Fibroblast of lung (primary cell): Measurements from ENCODE around the gene KREMEN1. TPM values are rescaled to one million over a fixed set of nuclear protein-coding genes. Genes with fewer than 3 reads are reported as not detected.

ENCODE experiments used
- DNase-seq, 2 donors: peaks; one replicate each; pipeline versions ENCODE4 v3.0.0 to v3.0.0-alpha.2; 2010; ENCODE audit warnings: low read depth in 2 of 2
- H2AFZ ChIP-seq: 2 replicates; pipeline ENCODE4 v1.5.1; 2012; ENCODE audit warnings: low read length, control low read depth, inconsistent platforms
- H3K27ac ChIP-seq: 2 replicates; pipeline ENCODE4 v1.5.1; 2011; ENCODE audit warnings: low read length, control low read depth; ENCODE audit not compliant: insufficient read depth
- H3K27me3 ChIP-seq: 2 replicates; pipeline ENCODE4 v1.5.1; 2011; ENCODE audit warnings: mild to moderate bottlenecking, low read length; ENCODE audit not compliant: control insufficient read depth, insufficient read depth
- H3K36me3 ChIP-seq: 2 replicates; pipeline ENCODE4 v1.5.1; 2011; ENCODE audit warnings: low read length; ENCODE audit not compliant: control insufficient read depth, insufficient read depth
- H3K4me1 ChIP-seq: 2 replicates; pipeline ENCODE4 v1.5.1; 2011; ENCODE audit warnings: low read length; ENCODE audit not compliant: control insufficient read depth, insufficient read depth; ENCODE audit errors: extremely low read depth
- H3K4me2 ChIP-seq: 2 replicates; pipeline ENCODE4 v1.5.1; 2011; ENCODE audit warnings: low read length, control low read depth; ENCODE audit not compliant: insufficient read depth; ENCODE audit errors: extremely low read depth
- H3K4me3 ChIP-seq, 4 experiments: fragments of 200-600 bp in 1 of 4; sonication (generic) in 1 of 4; replicated peaks in 1 of 4; 2 replicates each; pipeline ENCODE4 v1.5.1; 2011 to 2016; ENCODE audit warnings: low read length in 4 of 4, low read depth in 3 of 4, mild to moderate bottlenecking in 3 of 4, control low read depth in 2 of 4, inconsistent platforms in 1 of 4, mixed read lengths in 1 of 4; ENCODE audit not compliant: insufficient read depth in 1 of 4; ENCODE audit errors: control extremely low read depth in 1 of 4
- H3K79me2 ChIP-seq: 2 replicates; pipeline ENCODE4 v1.5.1; 2012; ENCODE audit warnings: mild to moderate bottlenecking, low read length, inconsistent platforms; ENCODE audit not compliant: control insufficient read depth, insufficient read depth
- H3K9ac ChIP-seq: 2 replicates; pipeline ENCODE4 v1.5.1; 2011; ENCODE audit warnings: mild to moderate bottlenecking, low read length, control low read depth; ENCODE audit not compliant: insufficient read depth
- H3K9me3 ChIP-seq: 2 replicates; pipeline ENCODE4 v1.5.1; 2012; ENCODE audit warnings: low read depth, low read length; ENCODE audit not compliant: control insufficient read depth, insufficient read depth
- H4K20me1 ChIP-seq: 2 replicates; pipeline ENCODE4 v1.5.1; 2011; ENCODE audit warnings: low read length; ENCODE audit not compliant: control insufficient read depth, insufficient read depth; ENCODE audit errors: extremely low read depth
- CTCF ChIP-seq, 2 donors: IDR thresholded peaks in 1 of 2; conservative IDR thresholded peaks in 1 of 2; 1 replicate in 1 of 2; 2 replicates in 1 of 2; pipeline ENCODE4 v1.5.1; 2011 to 2012; ENCODE audit warnings: low read length in 2 of 2, control low read depth in 1 of 2, inconsistent platforms in 1 of 2, low read depth in 1 of 2, mild to moderate bottlenecking in 1 of 2
- EZH2 ChIP-seq: IDR thresholded peaks from 2 replicates; pipeline ENCODE4 v1.5.1; 2012; ENCODE audit warnings: low read length, control low read depth, mild to moderate bottlenecking; ENCODE audit errors: missing control alignments
- polyA plus RNA-seq, 2 donors: library from polyadenylated mRNA; depleted of rRNA in 1 of 2; stranded (reverse) in 1 of 2; unstranded in 1 of 2; fragments of >200 nt; gene quantifications; 2 replicates each; pipeline ENCODE4 v1.2.1, GENCODE V29; 2011 to 2012; ENCODE audit warnings: missing spikeins in 1 of 2
- total RNA-seq: library from RNA; depleted of rRNA; stranded (reverse); fragments of >200 nt; gene quantifications from 2 replicates; pipeline ENCODE4 v1.2.1, GENCODE V29; 2014

KREMEN1 gene
- total and polyA plus RNA-seq, 2 donors (not counting 1 experiment from before 2014, with no cell fraction given): 7.0 to 12.9 TPM

- Histone ChIP-seq H2AFZ (no peak overlapping the region), H3K4me3 (no peak overlapping the region), H3K79me2 (no peaks in the 10 kb centered on the region), H4K20me1 (no peaks in the 10 kb centered on the region), H3K9ac (no peak overlapping the region), H3K9me3 (no peaks in the 10 kb centered on the region), H3K4me1 (no peaks in the 10 kb centered on the region), H3K27ac (no peak overlapping the region), H3K36me3 (no peaks in the 10 kb centered on the region), H3K27me3 (no peaks in the 10 kb centered on the region), H3K4me2 (no peak overlapping the region)
- TF ChIP-seq EZH2 (no peak), CTCF (conservative IDR thresholded peaks at IDR 0.05 in 1 of 2, IDR thresholded peaks at IDR 0.05 in 1 of 2; ENCODE audit: low read depth in 1 of 2, low read length in 2 of 2) (no peak)
- no peak for DNase-seq
These were observed 32.6 kb downstream of the KREMEN1 start for GRCh38 chr22:29105468-29105867.

GRCh38 chr22:29106839-29107238 is 34.0 kb downstream of the KREMEN1 start:
- Histone ChIP-seq H3K4me3 (no peak overlapping the region), H3K9ac (no peak overlapping the region), H3K36me3 (no peaks in the 10 kb centered on the region), H3K9me3 (no peaks in the 10 kb centered on the region), H3K4me1 (no peaks in the 10 kb centered on the region), H3K4me2 (no peak overlapping the region), H2AFZ (no peak overlapping the region), H4K20me1 (no peaks in the 10 kb centered on the region), H3K79me2 (no peaks in the 10 kb centered on the region), H3K27me3 (no peaks in the 10 kb centered on the region), H3K27ac (no peak overlapping the region)
- TF ChIP-seq EZH2 (no peak), CTCF (conservative IDR thresholded peaks at IDR 0.05 in 1 of 2, IDR thresholded peaks at IDR 0.05 in 1 of 2; ENCODE audit: low read depth in 1 of 2, low read length in 2 of 2) (no peak)
- no peak for DNase-seq

- Histone ChIP-seq H3K27me3 (no peaks in the 10 kb centered on the region), H3K27ac (no peak overlapping the region), H3K4me3 (no peak overlapping the region), H3K36me3 (no peaks in the 10 kb centered on the region), H2AFZ (no peak overlapping the region), H3K9ac (no peak overlapping the region), H3K79me2 (no peaks in the 10 kb centered on the region), H3K4me1 (no peaks in the 10 kb centered on the region), H3K4me2 (no peak overlapping the region), H4K20me1 (no peaks in the 10 kb centered on the region), H3K9me3 (no peaks in the 10 kb centered on the region)
- DNase-seq: peak in 1 of 2 donors; percentile 71
- TF ChIP-seq EZH2: no peak
- TF ChIP-seq CTCF (conservative IDR thresholded peaks at IDR 0.05 in 1 of 2, IDR thresholded peaks at IDR 0.05 in 1 of 2; ENCODE audit: low read depth in 1 of 2, low read length in 2 of 2): no peak
These were observed 35.3 kb downstream of the KREMEN1 start for GRCh38 chr22:29108137-29108536.
